Hepatocyte (in vitro differentiated cells): ENCODE data around the gene CFAP92.

Source experiments
- CTCF ChIP-seq: fragments of 200-600 bp; sonication (generic); IDR thresholded peaks from 2 replicates; pipeline ENCODE4 v1.5.1; 2016; ENCODE audit warnings: antibody characterized with exemption, mild to moderate bottlenecking; ENCODE audit not compliant: poor library complexity
- EZH2 ChIP-seq: fragments of 200-600 bp; sonication (generic); IDR thresholded peaks from 2 replicates; pipeline ENCODE4 v1.6.1; 2016; ENCODE audit warnings: antibody characterized with exemption, mild to moderate bottlenecking, borderline replicate concordance
- EZH2phosphoT487 ChIP-seq: fragments of 200-600 bp; sonication (generic); IDR thresholded peaks from one replicate; pipeline ENCODE4 v1.6.1; 2018; ENCODE audit warnings: antibody characterized with exemption, mild to moderate bottlenecking, low read depth, moderate library complexity; ENCODE audit not compliant: unreplicated experiment, severe bottlenecking

GRCh38 chr3:128998561-128998960 is 4.7 kb upstream of the CFAP92 start:
- no peak for TF ChIP-seq CTCF
- TF ChIP-seq EZH2, result no peak
- no peak for TF ChIP-seq EZH2phosphoT487
